Fibroblast of lung (primary cell): Measurements from ENCODE around the gene NPFFR1. TPM values are rescaled to one million over a fixed set of nuclear protein-coding genes. Genes with fewer than 3 reads are reported as not detected.
"Not testable (repeated sequence)": the region's sequence is repeated elsewhere in the genome, so short reads cannot be mapped to it uniquely, and the experiment has no call there.

Experiments used
- DNase-seq, 2 donors: peaks; one replicate each; pipeline versions ENCODE4 v3.0.0 to v3.0.0-alpha.2; 2010; ENCODE audit warnings: low read depth in 2 of 2
- H2AFZ ChIP-seq: 2 replicates; pipeline ENCODE4 v1.5.1; 2012; ENCODE audit warnings: low read length, control low read depth, inconsistent platforms
- H3K27ac ChIP-seq: 2 replicates; pipeline ENCODE4 v1.5.1; 2011; ENCODE audit warnings: low read length, control low read depth; ENCODE audit not compliant: insufficient read depth
- H3K27me3 ChIP-seq: 2 replicates; pipeline ENCODE4 v1.5.1; 2011; ENCODE audit warnings: mild to moderate bottlenecking, low read length; ENCODE audit not compliant: control insufficient read depth, insufficient read depth
- H3K36me3 ChIP-seq: 2 replicates; pipeline ENCODE4 v1.5.1; 2011; ENCODE audit warnings: low read length; ENCODE audit not compliant: control insufficient read depth, insufficient read depth
- H3K4me1 ChIP-seq: 2 replicates; pipeline ENCODE4 v1.5.1; 2011; ENCODE audit warnings: low read length; ENCODE audit not compliant: control insufficient read depth, insufficient read depth; ENCODE audit errors: extremely low read depth
- H3K4me2 ChIP-seq: 2 replicates; pipeline ENCODE4 v1.5.1; 2011; ENCODE audit warnings: low read length, control low read depth; ENCODE audit not compliant: insufficient read depth; ENCODE audit errors: extremely low read depth
- H3K4me3 ChIP-seq, 4 experiments: fragments of 200-600 bp in 1 of 4; sonication (generic) in 1 of 4; replicated peaks in 1 of 4; 2 replicates each; pipeline ENCODE4 v1.5.1; 2011 to 2016; ENCODE audit warnings: low read length in 4 of 4, low read depth in 3 of 4, mild to moderate bottlenecking in 3 of 4, control low read depth in 2 of 4, inconsistent platforms in 1 of 4, mixed read lengths in 1 of 4; ENCODE audit not compliant: insufficient read depth in 1 of 4; ENCODE audit errors: control extremely low read depth in 1 of 4
- H3K79me2 ChIP-seq: 2 replicates; pipeline ENCODE4 v1.5.1; 2012; ENCODE audit warnings: mild to moderate bottlenecking, low read length, inconsistent platforms; ENCODE audit not compliant: control insufficient read depth, insufficient read depth
- H3K9ac ChIP-seq: 2 replicates; pipeline ENCODE4 v1.5.1; 2011; ENCODE audit warnings: mild to moderate bottlenecking, low read length, control low read depth; ENCODE audit not compliant: insufficient read depth
- H3K9me3 ChIP-seq: 2 replicates; pipeline ENCODE4 v1.5.1; 2012; ENCODE audit warnings: low read depth, low read length; ENCODE audit not compliant: control insufficient read depth, insufficient read depth
- H4K20me1 ChIP-seq: 2 replicates; pipeline ENCODE4 v1.5.1; 2011; ENCODE audit warnings: low read length; ENCODE audit not compliant: control insufficient read depth, insufficient read depth; ENCODE audit errors: extremely low read depth
- EZH2 ChIP-seq: IDR thresholded peaks from 2 replicates; pipeline ENCODE4 v1.5.1; 2012; ENCODE audit warnings: low read length, control low read depth, mild to moderate bottlenecking; ENCODE audit errors: missing control alignments
- polyA plus RNA-seq, 2 donors: library from polyadenylated mRNA; depleted of rRNA in 1 of 2; stranded (reverse) in 1 of 2; unstranded in 1 of 2; fragments of >200 nt; gene quantifications; 2 replicates each; pipeline ENCODE4 v1.2.1, GENCODE V29; 2011 to 2012; ENCODE audit warnings: missing spikeins in 1 of 2
- total RNA-seq: library from RNA; depleted of rRNA; stranded (reverse); fragments of >200 nt; gene quantifications from 2 replicates; pipeline ENCODE4 v1.2.1, GENCODE V29; 2014
- TF ChIP-seq, protein P1 (sequence below), 2 donors: IDR thresholded peaks in 1 of 2; conservative IDR thresholded peaks in 1 of 2; 1 replicate in 1 of 2; 2 replicates in 1 of 2; pipeline ENCODE4 v1.5.1; 2011 to 2012; ENCODE audit warnings: low read length in 2 of 2, control low read depth in 1 of 2, inconsistent platforms in 1 of 2, low read depth in 1 of 2, mild to moderate bottlenecking in 1 of 2

NPFFR1 gene
- total and polyA plus RNA-seq, 2 donors (not counting 1 experiment from before 2014, with no cell fraction given): not detected

DNA sequence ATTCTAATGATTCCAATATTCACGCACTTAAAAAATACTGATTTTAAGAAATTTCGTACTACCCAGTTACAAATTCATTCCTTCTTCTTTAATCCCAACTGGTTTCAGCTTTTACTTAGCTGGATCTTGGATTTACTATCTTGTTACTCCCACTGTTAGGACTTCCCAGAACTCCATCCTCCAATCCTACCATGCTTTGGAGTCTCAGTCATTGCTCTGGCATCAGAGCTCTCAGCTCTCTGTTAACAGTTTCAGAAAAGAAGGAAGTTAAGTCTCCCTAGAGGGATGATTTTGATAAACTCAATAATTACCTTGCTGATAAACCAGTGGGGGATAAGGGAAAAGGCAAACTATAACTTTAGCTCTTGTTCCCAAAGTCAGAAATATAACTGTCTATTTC is 60.1 kb downstream of the NPFFR1 start:
- H3K9ac ChIP-seq: no peak overlapping the region
- no peaks in the 10 kb centered on the region for H4K20me1 ChIP-seq
- no peaks in the 10 kb centered on the region for H3K9me3 ChIP-seq
- H3K36me3 ChIP-seq: peaks cover 1% of the 10 kb centered on the region
- H3K79me2 ChIP-seq: peaks cover 22% of the 10 kb centered on the region
- no peak overlapping the region for H3K4me2 ChIP-seq
- H3K27me3 ChIP-seq: no peaks in the 10 kb centered on the region
- no peak for TF ChIP-seq EZH2
- TF ChIP-seq, protein P1, sequence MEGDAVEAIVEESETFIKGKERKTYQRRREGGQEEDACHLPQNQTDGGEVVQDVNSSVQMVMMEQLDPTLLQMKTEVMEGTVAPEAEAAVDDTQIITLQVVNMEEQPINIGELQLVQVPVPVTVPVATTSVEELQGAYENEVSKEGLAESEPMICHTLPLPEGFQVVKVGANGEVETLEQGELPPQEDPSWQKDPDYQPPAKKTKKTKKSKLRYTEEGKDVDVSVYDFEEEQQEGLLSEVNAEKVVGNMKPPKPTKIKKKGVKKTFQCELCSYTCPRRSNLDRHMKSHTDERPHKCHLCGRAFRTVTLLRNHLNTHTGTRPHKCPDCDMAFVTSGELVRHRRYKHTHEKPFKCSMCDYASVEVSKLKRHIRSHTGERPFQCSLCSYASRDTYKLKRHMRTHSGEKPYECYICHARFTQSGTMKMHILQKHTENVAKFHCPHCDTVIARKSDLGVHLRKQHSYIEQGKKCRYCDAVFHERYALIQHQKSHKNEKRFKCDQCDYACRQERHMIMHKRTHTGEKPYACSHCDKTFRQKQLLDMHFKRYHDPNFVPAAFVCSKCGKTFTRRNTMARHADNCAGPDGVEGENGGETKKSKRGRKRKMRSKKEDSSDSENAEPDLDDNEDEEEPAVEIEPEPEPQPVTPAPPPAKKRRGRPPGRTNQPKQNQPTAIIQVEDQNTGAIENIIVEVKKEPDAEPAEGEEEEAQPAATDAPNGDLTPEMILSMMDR (conservative IDR thresholded peaks at IDR 0.05 in 1 of 2, IDR thresholded peaks at IDR 0.05 in 1 of 2; ENCODE audit: low read depth in 1 of 2, low read length in 2 of 2): no peak
- H3K4me1 ChIP-seq: peaks cover 5% of the 10 kb centered on the region
- DNase-seq: peak in 1 of 2 donors; percentile 25
- no peak overlapping the region for H3K27ac ChIP-seq
- H3K4me3 ChIP-seq: no peak overlapping the region
- H2AFZ ChIP-seq: no peak overlapping the region

DNA sequence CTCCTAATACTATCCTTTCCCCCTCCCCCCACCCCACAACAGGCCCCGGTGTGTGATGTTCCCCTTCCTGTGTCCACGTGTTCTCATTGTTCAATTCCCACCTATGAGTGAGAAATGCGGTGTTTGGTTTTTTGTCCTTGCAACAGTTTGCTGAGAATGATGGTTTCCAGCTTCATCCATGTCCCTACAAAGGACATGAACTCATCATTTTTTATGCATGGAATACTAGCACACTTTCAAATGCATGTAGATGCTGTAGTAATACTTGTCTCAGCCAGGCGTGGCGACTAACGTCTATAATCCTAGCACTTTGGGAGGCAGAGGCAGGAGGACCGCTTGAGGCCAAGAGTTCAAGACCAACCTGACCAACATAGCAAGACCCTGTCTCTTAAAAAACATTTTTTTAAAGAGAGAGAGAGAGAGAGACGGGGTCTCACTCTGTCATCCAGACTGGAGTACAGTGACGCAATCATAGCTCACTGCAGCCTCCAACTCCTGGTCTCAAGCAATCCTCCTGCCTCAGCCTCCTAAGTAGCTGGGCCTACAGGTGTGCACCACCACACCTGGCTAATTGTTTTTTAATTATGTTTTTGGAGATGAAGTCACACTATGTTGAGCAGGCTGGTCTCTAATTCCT is 60.9 kb downstream of the NPFFR1 start:
- not testable (repeated sequence) for H3K4me3 ChIP-seq, DNase-seq, H3K27me3 ChIP-seq, H3K27ac ChIP-seq, H3K36me3 ChIP-seq, H3K4me1 ChIP-seq, H3K9ac ChIP-seq, H2AFZ ChIP-seq, H3K4me2 ChIP-seq, H4K20me1 ChIP-seq, H3K9me3 ChIP-seq
- H3K79me2 ChIP-seq: peaks cover 19% of the 10 kb centered on the region

GRCh38 chr10:70222340-70222794 is 61.4 kb downstream of the NPFFR1 start:
- Histone ChIP-seq H3K27ac (no peak overlapping the region), H3K9me3 (no peaks in the 10 kb centered on the region), H3K27me3 (no peaks in the 10 kb centered on the region), H3K4me1 (peaks cover 2% of the 10 kb centered on the region), H2AFZ (no peak overlapping the region), H3K36me3 (peaks cover 1% of the 10 kb centered on the region), H3K79me2 (peaks cover 16% of the 10 kb centered on the region), H3K4me2 (no peak overlapping the region), H3K9ac (no peak overlapping the region), H3K4me3 (no peak overlapping the region), H4K20me1 (no peaks in the 10 kb centered on the region)
- TF ChIP-seq, protein P1 (conservative IDR thresholded peaks at IDR 0.05 in 1 of 2, IDR thresholded peaks at IDR 0.05 in 1 of 2; ENCODE audit: low read depth in 1 of 2, low read length in 2 of 2): no peak
- no peak for TF ChIP-seq EZH2
- DNase-seq: no peak
